Measurements from ENCODE around the gene SEPSECS.

GRCh38 chr4:25103418-25103817, 56.8 kb downstream of the SEPSECS start:
- TF ChIP-seq, protein P1, sequence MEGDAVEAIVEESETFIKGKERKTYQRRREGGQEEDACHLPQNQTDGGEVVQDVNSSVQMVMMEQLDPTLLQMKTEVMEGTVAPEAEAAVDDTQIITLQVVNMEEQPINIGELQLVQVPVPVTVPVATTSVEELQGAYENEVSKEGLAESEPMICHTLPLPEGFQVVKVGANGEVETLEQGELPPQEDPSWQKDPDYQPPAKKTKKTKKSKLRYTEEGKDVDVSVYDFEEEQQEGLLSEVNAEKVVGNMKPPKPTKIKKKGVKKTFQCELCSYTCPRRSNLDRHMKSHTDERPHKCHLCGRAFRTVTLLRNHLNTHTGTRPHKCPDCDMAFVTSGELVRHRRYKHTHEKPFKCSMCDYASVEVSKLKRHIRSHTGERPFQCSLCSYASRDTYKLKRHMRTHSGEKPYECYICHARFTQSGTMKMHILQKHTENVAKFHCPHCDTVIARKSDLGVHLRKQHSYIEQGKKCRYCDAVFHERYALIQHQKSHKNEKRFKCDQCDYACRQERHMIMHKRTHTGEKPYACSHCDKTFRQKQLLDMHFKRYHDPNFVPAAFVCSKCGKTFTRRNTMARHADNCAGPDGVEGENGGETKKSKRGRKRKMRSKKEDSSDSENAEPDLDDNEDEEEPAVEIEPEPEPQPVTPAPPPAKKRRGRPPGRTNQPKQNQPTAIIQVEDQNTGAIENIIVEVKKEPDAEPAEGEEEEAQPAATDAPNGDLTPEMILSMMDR (IDR thresholded peaks at IDR 0.05), result no peak
- no peak for TF ChIP-seq POLR2A (IDR thresholded peaks at IDR 0.05)
- TF ChIP-seq POLR2AphosphoS5 (IDR thresholded peaks at IDR 0.05), result peak; percentile 4 to 43 (median 38)

Measured in stomach (tissue), 4 donors.